Measurements from ENCODE around the gene DDI1. TPM values are rescaled to one million over a fixed set of nuclear protein-coding genes. Genes with fewer than 3 reads are reported as not detected.

The DDI1 gene
- total RNA-seq, 1 experiment from 2014 or later: not detected

GRCh38 chr11:104005234-104005855 lies 31.1 kb upstream of the DDI1 start:
- H3K27me3 Mint-ChIP-seq (ENCODE audit: unreplicated experiment): no peaks in the 10 kb centered on the region
- intact Hi-C loops (cut with micrococcal nuclease; ENCODE audit: unreplicated experiment): no loop called here
- no peaks in the 10 kb centered on the region for H3K9me3 Mint-ChIP-seq (ENCODE audit: low read depth, unreplicated experiment)
- BruUV-seq (replicated peaks): no TSS peak
- DNase-seq: no peak
- TF ChIP-seq, protein P1, sequence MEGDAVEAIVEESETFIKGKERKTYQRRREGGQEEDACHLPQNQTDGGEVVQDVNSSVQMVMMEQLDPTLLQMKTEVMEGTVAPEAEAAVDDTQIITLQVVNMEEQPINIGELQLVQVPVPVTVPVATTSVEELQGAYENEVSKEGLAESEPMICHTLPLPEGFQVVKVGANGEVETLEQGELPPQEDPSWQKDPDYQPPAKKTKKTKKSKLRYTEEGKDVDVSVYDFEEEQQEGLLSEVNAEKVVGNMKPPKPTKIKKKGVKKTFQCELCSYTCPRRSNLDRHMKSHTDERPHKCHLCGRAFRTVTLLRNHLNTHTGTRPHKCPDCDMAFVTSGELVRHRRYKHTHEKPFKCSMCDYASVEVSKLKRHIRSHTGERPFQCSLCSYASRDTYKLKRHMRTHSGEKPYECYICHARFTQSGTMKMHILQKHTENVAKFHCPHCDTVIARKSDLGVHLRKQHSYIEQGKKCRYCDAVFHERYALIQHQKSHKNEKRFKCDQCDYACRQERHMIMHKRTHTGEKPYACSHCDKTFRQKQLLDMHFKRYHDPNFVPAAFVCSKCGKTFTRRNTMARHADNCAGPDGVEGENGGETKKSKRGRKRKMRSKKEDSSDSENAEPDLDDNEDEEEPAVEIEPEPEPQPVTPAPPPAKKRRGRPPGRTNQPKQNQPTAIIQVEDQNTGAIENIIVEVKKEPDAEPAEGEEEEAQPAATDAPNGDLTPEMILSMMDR (IDR thresholded peaks at IDR 0.05; ENCODE audit: unreplicated experiment): no peak
- H3K36me3 Mint-ChIP-seq (ENCODE audit: insufficient read depth, unreplicated experiment): no peaks in the 10 kb centered on the region
- H3K4me1 Mint-ChIP-seq (ENCODE audit: low read depth, unreplicated experiment): no peaks in the 10 kb centered on the region
- H3K4me3 Mint-ChIP-seq (ENCODE audit: low read depth, unreplicated experiment): no peak overlapping the region
- no peak overlapping the region for H3K27ac Mint-ChIP-seq (ENCODE audit: unreplicated experiment)
- CTCF ChIA-PET: no interaction called here

- no peaks in the 10 kb centered on the region for H3K4me1 Mint-ChIP-seq (ENCODE audit: low read depth, unreplicated experiment)
- TF ChIP-seq, protein P1 (IDR thresholded peaks at IDR 0.05; ENCODE audit: unreplicated experiment): no peak
- H3K9me3 Mint-ChIP-seq (ENCODE audit: low read depth, unreplicated experiment): no peaks in the 10 kb centered on the region
- no peaks in the 10 kb centered on the region for H3K36me3 Mint-ChIP-seq (ENCODE audit: insufficient read depth, unreplicated experiment)
- no peak overlapping the region for H3K4me3 Mint-ChIP-seq (ENCODE audit: low read depth, unreplicated experiment)
- BruUV-seq (replicated peaks): no TSS peak
- no peak for DNase-seq
- CTCF ChIA-PET: no interaction called here
- H3K27ac Mint-ChIP-seq (ENCODE audit: unreplicated experiment): no peak overlapping the region
- intact Hi-C loops (cut with micrococcal nuclease; ENCODE audit: unreplicated experiment): no loop called here
- no peaks in the 10 kb centered on the region for H3K27me3 Mint-ChIP-seq (ENCODE audit: unreplicated experiment)
Measured at GRCh38 chr11:104009744-104010143, 26.7 kb upstream of the DDI1 start.

DNA sequence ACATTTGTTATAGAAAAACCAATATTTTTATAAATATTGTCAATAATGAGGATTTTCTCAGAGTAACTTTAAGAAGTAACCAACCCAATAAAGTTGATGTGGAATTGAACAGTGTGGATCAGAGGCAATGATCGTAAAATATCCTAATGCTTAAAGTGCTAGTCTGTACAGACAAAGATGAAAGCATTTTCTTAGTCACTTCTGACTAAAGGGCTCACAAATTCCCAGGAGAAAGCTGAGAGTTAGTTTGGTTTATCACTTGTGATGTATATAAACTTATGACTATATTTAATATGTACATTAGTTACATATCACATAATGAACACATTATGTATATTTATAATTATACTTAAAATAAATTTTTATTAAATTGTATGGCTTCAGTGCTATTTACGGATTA lies 25.4 kb upstream of the DDI1 start:
- H3K27ac Mint-ChIP-seq (ENCODE audit: unreplicated experiment): no peak overlapping the region
- no peaks in the 10 kb centered on the region for H3K9me3 Mint-ChIP-seq (ENCODE audit: low read depth, unreplicated experiment)
- no peaks in the 10 kb centered on the region for H3K36me3 Mint-ChIP-seq (ENCODE audit: insufficient read depth, unreplicated experiment)
- TF ChIP-seq, protein P1 (IDR thresholded peaks at IDR 0.05; ENCODE audit: unreplicated experiment): no peak
- no peak for DNase-seq
- intact Hi-C loops (cut with micrococcal nuclease; ENCODE audit: unreplicated experiment): no loop called here
- H3K4me3 Mint-ChIP-seq (ENCODE audit: low read depth, unreplicated experiment): no peak overlapping the region
- no TSS peak for BruUV-seq (replicated peaks)
- no peaks in the 10 kb centered on the region for H3K4me1 Mint-ChIP-seq (ENCODE audit: low read depth, unreplicated experiment)
- no peaks in the 10 kb centered on the region for H3K27me3 Mint-ChIP-seq (ENCODE audit: unreplicated experiment)
- CTCF ChIA-PET: no interaction called here

DNA sequence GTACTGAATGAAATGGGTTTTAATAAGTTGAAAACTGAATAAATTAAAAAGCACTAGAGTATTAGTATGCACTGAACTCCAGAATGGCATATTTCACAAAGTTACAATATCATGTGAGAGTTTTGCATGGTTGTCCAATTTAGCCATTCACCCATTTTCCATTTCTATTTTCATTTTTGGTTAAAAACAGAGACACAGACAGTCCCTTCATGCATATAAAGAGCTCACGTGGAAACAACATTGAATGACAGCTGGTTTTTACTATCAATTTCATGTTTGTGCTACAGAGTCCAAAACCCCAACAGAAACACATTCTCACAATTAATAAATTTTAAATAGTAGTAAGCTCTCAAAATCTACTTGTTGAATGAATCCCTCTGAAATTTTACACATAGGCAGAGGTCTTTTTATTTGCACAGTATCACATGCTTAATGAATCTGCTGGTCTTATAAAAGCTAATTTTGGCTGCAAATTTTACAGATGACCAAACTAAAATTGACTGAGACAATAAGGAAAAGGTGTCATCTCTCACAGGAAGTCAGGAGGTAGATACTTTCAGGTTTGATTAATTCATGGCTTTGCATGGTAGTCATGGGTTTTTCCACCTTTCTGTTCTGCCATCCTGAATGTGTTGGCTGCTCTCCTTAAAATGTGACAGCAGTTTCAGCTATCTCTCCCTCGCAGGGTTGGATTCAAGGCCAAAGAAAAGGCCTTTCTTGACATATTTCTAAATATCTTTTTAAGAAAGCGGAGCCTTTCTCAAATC lies 20.6 kb upstream of the DDI1 start:
- H3K9me3 Mint-ChIP-seq (ENCODE audit: low read depth, unreplicated experiment): no peaks in the 10 kb centered on the region
- no peak overlapping the region for H3K27ac Mint-ChIP-seq (ENCODE audit: unreplicated experiment)
- no peak for DNase-seq
- H3K4me3 Mint-ChIP-seq (ENCODE audit: low read depth, unreplicated experiment): no peak overlapping the region
- intact Hi-C loops (cut with micrococcal nuclease; ENCODE audit: unreplicated experiment): no loop called here
- TF ChIP-seq, protein P1 (IDR thresholded peaks at IDR 0.05; ENCODE audit: unreplicated experiment): no peak
- CTCF ChIA-PET: no interaction called here
- no peaks in the 10 kb centered on the region for H3K36me3 Mint-ChIP-seq (ENCODE audit: insufficient read depth, unreplicated experiment)
- no TSS peak for BruUV-seq (replicated peaks)
- no peaks in the 10 kb centered on the region for H3K27me3 Mint-ChIP-seq (ENCODE audit: unreplicated experiment)
- no peaks in the 10 kb centered on the region for H3K4me1 Mint-ChIP-seq (ENCODE audit: low read depth, unreplicated experiment)
